Measurements from ENCODE around the gene SMOC2. TPM values are rescaled to one million over a fixed set of nuclear protein-coding genes. Genes with fewer than 3 reads are reported as not detected.

The SMOC2 gene
- total RNA-seq, 1 experiment from 2014 or later = 2.1 TPM

- H2BK5ac ChIP-seq (ENCODE audit: insufficient read length, low read length) = no peak overlapping the region
- DNase-seq = no peak
- H3K14ac ChIP-seq (ENCODE audit: insufficient read depth, low read length) = no peak overlapping the region
- Mint-ChIP-seq H3K36me3 (ENCODE audit: insufficient read depth in 1 of 3, low read depth in 3 of 3) (no peaks in the 10 kb centered on the region), H3K27me3 (ENCODE audit: low read depth) (peaks cover 2% of the 10 kb centered on the region; the same call in 1 of the 2 replicates), H3K4me1 (peaks cover 25% of the 10 kb centered on the region in 2 experiments), H3K27ac (no peak overlapping the region), H3K4me3 (no peak overlapping the region), H3K9me3 (no peaks in the 10 kb centered on the region; a peak in 1 of 5 replicates)
- no peaks in the 10 kb centered on the region for H3K79me2 ChIP-seq (ENCODE audit: insufficient read depth, low read length)
- H4K20me1 ChIP-seq (ENCODE audit: control insufficient read depth, insufficient read depth, insufficient read length) = no peaks in the 10 kb centered on the region
- no peaks in the 10 kb centered on the region for H3K27me3 ChIP-seq (ENCODE audit: insufficient read depth, low read length)
- no peak overlapping the region for H4K8ac ChIP-seq (replicated peaks; ENCODE audit: insufficient read length, low read depth, low read length)
- no peak overlapping the region for H2BK15ac ChIP-seq (ENCODE audit: low read depth, low read length)
- no peak overlapping the region for H3K9ac ChIP-seq (ENCODE audit: extremely low read depth, insufficient read length, low read length)
- H3K4me2 ChIP-seq (ENCODE audit: insufficient read depth, insufficient read length, low read length) = no peak overlapping the region
- WGBS (ENCODE audit: extremely low coverage, insufficient read length, low lambda C conversion rate) = no CpG with 5 or more reads among the region's 10 CpGs
- H3K9me3 ChIP-seq (ENCODE audit: control insufficient read depth, low read depth, low read length) = no peaks in the 10 kb centered on the region
- no peak overlapping the region for H3T11ph ChIP-seq (ENCODE audit: low read length)
- no peak overlapping the region for H3K27ac ChIP-seq (ENCODE audit: insufficient read length, low read depth, low read length)
- no peak overlapping the region for H2BK12ac ChIP-seq (ENCODE audit: insufficient read length, low read depth, low read length)
- H4K91ac ChIP-seq (ENCODE audit: insufficient read length, low read depth, low read length) = no peak overlapping the region
- no peak overlapping the region for H2BK120ac ChIP-seq (ENCODE audit: low read depth, low read length, poor library complexity, severe bottlenecking)
- H3K4me1 ChIP-seq (ENCODE audit: insufficient read depth, low read length) = no peaks in the 10 kb centered on the region; the same call in 1 of the 2 replicates
- H3K18ac ChIP-seq (ENCODE audit: insufficient read length, low read depth, low read length) = no peak overlapping the region
- H3K23me2 ChIP-seq (ENCODE audit: insufficient read length, low read depth, low read length, poor library complexity, severe bottlenecking) = no peaks in the 10 kb centered on the region
- H3K4ac ChIP-seq (ENCODE audit: low read depth, low read length) = no peak overlapping the region
- H2BK20ac ChIP-seq (ENCODE audit: low read depth, low read length, poor library complexity, severe bottlenecking) = no peak overlapping the region
- no peak overlapping the region for H2AK5ac ChIP-seq (ENCODE audit: insufficient read length, low read length)
- no peaks in the 10 kb centered on the region for H3K79me1 ChIP-seq (ENCODE audit: insufficient read depth, low read depth, low read length, poor library complexity, severe bottlenecking)
- H3K23ac ChIP-seq (ENCODE audit: insufficient read length, low read depth, low read length) = no peak overlapping the region
- H3K56ac ChIP-seq (ENCODE audit: insufficient read length, low read depth, low read length) = no peak overlapping the region
- no peak overlapping the region for H4K5ac ChIP-seq (ENCODE audit: insufficient read length, low read depth, low read length)
- TF ChIP-seq CTCF (conservative IDR thresholded peaks at IDR 0.05) = no peak
- no peak overlapping the region for H2AFZ ChIP-seq (ENCODE audit: low read length)
Observed at GRCh38 chr6:168643401-168643800, 202.4 kb downstream of the SMOC2 start.
